GM12878 (cell line): Measurements from ENCODE around the gene FNDC3A.

ENCODE experiments used
- NBN ChIP-seq: fragments of 450-650 bp; IDR thresholded peaks from 2 replicates; pipeline ENCODE4 v1.6.1; 2016
- POLR2AphosphoS2 ChIP-seq: IDR thresholded peaks from 2 replicates; pipeline ENCODE4 v1.6.1; 2011; ENCODE audit warnings: low read depth, mild to moderate bottlenecking, low read length, improper control_type of control experiment, moderate library complexity
- REST ChIP-seq: IDR thresholded peaks from 2 replicates; pipeline ENCODE4 v1.6.1; 2012; ENCODE audit warnings: mild to moderate bottlenecking, low read depth, low read length
- TARDBP ChIP-seq: IDR thresholded peaks from 2 replicates; pipeline ENCODE4 v1.6.1; 2016; ENCODE audit warnings: borderline replicate concordance

DNA sequence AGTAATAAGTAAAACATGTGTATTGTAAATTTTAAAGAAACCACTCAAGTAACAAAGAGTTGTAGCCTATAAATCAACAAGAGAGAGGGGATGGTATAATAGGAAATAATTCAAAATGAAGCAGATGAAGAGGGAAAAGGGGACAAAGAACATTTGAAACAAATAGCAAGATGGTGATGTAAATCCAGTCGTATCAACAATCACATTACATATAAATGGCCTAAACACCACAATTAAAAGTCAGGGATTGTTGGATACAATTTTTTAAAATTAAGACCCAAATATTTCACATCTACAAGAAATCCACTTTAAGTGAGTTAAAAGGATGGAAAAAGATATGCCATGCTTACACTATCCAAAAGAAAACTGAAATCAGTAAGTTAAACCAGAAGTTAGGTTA, 15.2 kb downstream of the FNDC3A start:
- TF ChIP-seq TARDBP (no peak), NBN (no peak), REST (no peak), POLR2AphosphoS2 (no peak)
